ENCODE results near the gene HSPG2.
A peak's percentile ranks its signal among the peaks of the same experiment; 100 is the strongest.

HSPG2 gene

DNA sequence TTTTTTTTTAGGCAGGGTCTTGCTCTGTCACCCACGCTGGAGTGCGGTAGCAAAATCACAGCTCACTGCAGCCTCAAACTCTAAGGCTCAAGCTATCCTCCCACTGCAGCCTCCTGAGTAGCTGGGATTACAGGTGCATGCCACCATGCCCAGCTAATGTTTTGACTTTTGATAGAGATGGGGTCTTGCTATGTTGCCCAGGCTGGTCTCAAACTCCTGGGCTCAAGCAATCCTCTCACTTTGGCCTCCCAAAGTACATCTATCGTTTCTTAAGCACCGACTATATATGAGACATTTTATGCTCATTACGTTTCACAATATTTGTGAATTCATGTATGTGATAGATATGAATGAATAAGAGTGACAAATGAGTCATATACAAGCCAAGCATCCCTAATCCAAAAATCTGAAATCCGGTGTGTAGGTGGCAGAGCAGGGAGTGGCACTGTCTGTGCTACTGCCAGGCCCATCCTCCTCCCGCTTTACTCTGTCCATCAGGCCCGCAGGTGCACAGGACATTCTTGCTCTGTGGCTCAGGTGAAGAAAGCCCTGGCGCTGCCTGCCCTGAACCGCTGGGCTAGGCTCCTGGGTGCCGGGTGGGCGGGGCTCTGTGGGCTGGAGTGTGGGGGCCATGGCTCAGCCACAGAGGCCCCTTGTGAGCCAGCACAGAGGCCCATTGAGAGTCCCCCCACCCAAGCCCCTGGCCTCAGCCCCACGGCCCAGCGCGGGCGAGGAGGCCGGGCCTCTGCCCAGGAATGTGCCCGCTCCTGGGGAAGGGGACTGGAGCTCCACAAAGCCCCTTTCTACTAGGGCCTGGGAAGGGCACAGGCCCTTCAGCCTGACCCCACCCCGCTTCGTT is 45.3 kb downstream of the HSPG2 start:
- intact Hi-C loops (cut with DNase I) = no loop called here
- peak in 4 of 42 donors; percentile 10 to 40 (median 34) for DNase-seq

DNA sequence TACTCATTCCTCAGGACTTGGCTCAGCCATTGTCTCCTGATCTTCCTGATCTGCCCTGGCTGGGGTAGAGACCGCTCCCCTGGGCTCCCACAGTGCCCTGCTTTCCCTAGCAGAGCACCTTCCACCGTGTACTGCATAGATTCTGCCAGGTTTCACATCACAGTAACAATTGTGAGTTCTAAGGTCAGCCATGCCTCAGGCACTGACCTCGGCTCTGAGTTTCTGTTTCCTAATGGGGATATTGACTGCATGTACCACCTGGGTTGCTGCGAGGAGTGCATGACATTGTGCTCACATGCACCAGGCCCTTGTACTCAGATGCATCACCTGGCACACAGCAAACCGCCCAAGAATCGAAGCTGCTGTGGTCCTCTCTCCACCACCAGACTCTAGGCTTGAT is 46.0 kb downstream of the HSPG2 start:
- DNase-seq = no peak
- intact Hi-C loops (cut with DNase I) = no loop called here

DNA sequence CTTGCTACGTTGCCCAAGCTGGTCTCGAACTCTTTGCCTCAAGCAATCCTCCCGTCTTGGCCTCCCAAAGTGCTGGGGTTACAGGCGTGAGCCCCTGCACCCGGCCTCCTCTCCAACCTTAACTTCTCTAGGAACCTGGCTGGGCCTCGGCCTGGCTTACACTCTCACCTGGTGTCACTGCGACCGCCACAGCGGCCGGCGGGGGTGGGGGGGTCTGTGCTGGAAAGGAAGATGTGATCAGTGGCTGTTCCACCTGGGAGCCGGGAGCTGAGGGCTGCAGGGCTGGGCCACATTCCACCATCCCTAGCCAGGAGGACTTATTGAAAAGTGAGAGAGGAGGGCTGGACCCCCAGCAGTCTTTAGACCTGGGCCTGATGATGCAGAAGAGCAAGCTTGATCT is 48.6 kb downstream of the HSPG2 start:
- intact Hi-C loops (cut with DNase I) = no loop called here

DNA sequence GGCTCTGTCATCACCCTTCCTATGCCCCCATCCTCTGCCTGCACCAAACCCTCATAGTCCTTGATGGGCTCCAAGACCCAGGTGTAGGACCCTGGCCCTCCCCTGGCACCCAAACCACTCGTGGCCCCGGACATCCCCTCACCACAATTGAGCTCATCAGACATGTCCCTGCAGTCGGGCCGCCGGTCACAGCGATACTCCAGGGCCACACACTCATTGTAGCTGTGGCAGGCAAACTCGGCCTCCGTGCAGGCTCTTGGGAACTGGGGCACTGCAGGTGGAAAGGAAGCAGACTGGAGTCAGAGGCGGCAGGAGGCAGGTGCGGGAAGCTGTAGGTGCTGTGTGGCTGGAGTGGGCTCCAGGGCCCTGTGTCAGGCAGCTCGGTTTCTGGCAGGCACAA is 49.3 kb downstream of the HSPG2 start:
- no peak for DNase-seq
- intact Hi-C loops (cut with DNase I) = no loop called here

More for the DNA sequence above, 48.6 kb downstream of the HSPG2 start:
- DNase-seq = no peak

DNA sequence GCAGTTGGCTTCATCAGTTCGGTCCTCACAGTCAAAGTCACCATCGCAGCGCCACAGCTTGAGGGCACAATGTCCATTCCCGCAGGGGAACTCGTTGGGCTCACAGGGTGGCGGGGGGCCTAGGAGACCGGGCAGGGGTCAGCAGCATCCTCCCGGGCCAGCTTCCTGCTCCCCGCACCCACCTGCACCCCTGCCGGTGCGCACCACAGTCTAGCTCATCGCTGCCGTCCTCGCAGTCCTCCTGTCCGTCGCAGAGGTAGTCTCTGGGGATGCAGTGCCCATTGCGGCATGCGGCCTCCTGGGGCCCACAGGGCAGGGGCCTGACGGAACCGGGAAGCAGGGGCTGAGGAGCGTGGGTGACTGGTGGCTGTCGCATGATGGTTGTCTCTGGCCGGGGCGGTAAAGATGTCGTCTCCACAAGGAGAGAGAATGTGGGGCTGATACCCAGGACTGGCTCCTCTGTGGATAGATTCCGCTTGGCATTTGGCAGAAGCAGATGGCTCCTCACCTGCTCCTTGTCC is 49.8 kb downstream of the HSPG2 start:
- intact Hi-C loops (cut with DNase I) = no loop called here
- DNase-seq = no peak

DNA sequence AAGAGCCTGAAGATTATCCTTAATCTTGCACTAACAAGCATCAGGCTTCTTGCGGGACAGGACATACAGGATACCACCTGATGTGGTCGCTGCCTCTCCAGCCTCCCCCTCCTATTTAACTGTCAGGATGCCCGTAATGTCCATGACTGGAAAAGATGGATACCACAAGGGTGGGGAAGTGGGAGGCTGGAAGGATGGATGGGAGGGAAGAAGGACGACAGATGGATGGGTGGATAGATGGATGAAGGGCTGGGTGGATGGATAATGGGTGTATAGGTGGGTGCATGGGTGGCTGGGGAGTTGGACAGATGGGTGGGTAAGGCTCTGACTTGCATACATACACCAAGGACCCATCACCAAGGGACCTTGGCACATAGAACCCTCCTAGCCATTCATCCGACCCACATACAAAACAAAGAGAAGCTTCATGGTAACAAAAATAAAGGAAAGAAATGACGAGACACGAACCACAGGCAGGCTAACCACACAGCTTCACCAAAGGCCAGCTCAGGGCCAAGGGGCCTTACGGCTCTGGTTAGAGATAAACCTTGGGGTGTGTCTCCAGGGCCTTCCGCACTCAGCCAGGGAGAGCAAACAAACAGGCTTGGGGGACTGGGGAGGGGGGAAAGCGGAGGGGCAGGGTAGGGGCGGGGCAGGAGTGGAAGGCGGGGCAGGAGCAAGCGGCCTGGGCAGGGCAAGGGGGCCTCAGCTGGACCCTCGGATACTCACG is 50.5 kb downstream of the HSPG2 start:
- no peak for DNase-seq
- intact Hi-C loops (cut with DNase I) = no loop called here

DNA sequence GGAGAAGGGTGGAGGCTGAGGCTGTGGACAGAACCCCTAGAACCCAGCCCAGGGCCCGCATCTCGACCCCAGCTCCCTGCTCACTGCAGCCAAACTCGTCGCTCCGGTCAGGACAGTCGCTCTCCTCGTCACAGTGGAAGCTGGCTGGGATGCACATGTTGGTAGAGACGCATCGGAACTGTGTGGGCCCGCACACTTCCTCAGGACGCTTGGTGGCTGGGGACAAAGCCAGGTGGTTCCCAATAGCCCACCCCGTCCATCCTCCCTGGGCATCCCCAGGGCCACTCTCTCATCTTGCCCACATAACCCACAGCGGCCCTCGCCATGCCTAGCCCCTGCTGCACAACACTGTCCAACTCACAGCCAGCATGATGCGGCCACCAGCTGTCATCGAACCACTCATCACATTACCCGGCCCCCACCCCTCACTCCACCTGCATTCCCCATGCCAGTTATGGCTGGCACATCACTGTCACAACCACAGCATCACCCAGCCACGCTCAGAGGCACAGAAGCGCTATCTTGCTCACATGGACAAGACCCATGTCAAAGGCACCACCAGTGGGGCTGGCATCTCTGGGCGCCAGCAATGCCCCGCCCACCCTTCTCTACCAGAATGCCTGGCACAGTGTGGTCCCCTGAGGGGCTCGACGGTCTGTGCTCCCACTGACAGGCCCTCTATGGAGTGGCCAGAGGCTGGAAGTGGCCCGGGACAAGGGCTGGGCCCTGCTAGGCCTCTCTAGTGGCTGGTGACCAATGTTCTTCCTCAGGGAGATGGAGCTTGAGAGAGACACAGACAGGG is 51.7 kb downstream of the HSPG2 start:
- intact Hi-C loops (cut with DNase I) = no loop called here
- DNase-seq = no peak

DNA sequence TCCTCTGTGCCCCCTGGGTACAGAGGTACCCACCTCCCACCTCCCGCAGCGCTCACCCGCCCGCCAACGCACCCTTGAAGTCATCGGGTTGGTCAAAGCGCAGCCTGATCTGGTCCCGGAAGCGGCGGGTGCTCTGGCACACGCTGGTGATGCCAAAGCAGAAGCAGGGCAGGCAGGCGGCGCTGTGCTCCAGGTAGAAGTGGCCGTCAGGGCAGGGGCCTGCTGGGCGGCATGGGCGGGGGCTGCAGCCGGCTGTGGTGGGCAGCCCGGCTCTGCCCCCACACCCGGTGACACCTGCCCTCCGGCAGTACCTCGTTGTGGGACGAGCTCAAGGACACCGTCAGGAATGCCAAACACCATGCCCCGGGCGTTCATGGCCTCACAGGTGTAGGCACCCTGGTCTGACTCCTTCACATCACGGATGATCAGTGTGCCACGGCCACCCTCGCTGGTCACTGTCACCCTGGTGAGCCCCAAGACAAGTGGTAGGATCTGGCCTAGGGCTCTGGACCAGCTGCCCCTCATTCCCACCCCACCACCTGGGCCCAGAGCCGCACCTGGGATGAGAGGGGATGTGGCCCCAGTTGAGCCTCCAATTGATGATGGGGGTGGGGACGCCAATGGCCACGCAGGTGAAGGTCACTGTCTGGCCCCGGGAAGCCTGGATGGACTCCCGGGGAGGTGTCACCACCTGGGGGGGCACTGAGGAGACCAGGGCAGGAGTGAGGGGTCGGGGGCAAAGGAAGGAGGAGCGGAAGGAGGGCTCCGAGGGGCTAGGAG is 52.5 kb downstream of the HSPG2 start:
- DNase-seq = no peak
- intact Hi-C loops (cut with DNase I) = no loop called here

DNA sequence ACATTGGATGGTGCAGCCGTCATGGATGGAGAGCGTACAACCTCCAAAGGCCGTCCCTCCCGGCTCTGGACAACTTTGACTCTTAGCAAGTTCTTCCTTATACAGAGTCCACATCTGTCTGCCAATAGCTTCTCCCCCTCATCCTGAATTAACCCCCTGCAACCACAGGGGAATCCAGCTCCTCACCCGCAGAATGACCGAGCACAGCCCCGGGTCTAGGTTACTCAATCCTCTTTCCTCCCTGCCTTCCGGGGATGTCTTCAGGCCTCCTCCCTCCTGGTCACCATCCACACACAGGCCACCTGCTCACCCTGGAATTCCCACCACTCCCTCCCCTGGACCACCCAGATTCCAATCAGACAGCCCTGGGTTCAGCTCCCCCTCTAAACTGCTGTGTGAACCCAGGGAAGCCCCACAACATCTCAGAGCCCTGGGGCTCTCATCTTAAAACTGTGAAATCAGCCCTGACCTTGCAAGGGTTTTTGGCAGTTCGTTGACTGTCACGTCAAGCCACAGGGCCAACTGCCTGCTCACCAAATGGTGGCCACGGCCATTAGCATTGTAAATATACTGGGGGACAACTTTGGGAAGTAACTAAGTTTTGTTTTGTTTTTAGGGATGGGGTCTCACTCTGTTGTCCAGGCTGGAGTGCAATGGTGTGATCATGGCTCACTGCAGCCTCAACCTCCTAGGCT is 54.2 kb downstream of the HSPG2 start:
- no peak for DNase-seq
- intact Hi-C loops (cut with DNase I) = no loop called here

DNA sequence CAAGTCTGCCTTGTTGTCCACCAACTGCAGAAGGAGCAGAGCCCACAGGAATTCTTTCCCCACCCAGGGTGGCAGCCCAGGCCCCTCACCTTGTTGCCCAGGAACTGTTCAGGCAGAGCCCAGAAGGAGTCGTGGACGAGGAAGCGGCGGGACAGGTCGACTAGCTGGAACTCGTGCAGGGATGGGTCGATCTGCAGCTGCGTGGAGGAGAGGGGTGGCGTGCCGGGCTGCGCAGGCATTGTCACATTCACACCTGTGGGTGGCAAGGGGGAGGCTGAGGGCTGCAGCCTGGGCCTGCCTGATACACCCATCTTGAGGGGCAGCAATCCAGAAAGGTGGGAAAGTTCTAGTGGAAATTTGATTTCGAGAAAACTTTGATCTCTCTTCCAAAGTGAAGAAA is 55.9 kb downstream of the HSPG2 start:
- intact Hi-C loops (cut with DNase I) = no loop called here
- no peak for DNase-seq

DNA sequence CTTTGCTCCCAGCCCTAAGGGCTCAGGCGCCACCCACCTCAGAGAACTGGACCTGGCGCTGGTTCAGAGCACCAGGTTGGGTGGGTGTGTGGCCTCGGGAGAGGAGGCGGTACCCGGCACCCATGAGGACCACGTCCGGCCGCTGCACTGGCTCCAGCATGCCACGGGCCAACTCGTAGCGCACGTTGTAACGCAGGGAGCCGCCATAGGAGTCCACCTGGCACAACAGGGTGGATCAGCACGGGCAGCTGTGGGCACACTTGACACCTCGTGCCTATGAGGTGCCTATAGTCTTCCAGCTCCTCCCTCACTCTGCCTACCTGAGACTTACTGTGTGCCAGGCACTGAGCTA is 56.5 kb downstream of the HSPG2 start:
- intact Hi-C loops (cut with DNase I) = no loop called here
- DNase-seq = no peak

DNA sequence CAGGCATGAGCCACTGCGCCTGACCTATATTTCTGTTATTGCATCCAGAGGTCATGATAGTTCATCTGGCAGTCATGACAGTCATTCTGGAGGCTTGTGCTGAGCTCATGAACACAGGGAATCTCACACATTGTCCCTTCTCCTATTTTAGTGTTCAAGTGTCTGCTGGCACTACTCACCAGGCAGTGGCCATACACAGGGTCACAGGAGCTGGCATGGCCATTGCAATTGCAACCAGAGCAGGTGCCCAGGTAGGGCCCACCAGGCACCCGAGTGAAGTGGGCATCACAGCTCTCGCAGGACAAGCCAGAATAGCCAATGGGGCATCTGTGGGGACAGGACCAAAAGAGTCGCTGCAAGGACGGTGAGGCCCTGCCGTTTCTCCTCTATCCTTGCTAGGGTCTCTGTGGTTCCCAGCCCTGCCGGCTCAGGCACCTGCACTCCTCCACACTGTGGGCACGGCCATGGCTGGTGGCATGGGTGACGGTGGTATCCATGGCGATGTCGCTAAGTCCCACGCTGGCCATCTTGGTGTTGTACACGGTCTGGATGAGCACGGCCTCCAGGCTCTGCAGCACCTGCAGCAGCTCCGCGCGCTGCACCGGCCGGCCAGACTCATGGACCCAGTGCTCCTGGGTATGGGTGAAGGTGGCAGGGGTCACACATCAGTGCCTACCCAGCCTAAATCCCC is 57.0 kb downstream of the HSPG2 start:
- intact Hi-C loops (cut with DNase I) = no loop called here
- DNase-seq = no peak

DNA sequence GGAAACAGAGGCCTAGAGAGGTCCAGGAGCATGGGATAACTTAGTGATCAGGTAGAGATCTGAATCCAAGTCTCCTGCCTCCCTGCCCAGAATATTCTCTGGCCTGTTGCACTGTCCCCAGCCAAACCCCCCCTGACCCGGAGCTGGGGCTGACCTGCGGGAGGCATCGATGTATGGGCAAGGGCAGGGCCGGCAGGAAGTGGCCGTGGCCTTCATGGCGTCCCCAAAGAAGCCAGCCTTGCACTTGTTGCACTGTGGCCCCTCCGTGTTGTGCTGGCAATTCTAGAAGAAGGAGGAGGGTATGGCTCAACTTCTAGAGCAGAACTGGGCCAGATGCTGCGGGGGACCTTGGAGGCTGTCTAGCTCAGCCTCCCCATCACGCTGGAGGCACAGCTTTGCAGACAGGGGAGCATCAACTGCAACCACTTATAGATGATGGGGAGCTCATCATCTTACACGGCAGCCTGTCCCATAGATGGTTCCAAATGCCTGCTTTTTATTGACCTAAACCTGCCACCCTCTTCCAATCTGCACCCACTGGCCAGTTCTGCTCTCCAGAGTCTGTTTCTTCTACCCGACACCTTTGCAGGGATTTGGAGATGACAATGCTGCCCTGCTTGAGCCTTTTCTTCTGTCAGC is 58.2 kb downstream of the HSPG2 start:
- intact Hi-C loops (cut with DNase I) = no loop called here
- DNase-seq = no peak

DNA sequence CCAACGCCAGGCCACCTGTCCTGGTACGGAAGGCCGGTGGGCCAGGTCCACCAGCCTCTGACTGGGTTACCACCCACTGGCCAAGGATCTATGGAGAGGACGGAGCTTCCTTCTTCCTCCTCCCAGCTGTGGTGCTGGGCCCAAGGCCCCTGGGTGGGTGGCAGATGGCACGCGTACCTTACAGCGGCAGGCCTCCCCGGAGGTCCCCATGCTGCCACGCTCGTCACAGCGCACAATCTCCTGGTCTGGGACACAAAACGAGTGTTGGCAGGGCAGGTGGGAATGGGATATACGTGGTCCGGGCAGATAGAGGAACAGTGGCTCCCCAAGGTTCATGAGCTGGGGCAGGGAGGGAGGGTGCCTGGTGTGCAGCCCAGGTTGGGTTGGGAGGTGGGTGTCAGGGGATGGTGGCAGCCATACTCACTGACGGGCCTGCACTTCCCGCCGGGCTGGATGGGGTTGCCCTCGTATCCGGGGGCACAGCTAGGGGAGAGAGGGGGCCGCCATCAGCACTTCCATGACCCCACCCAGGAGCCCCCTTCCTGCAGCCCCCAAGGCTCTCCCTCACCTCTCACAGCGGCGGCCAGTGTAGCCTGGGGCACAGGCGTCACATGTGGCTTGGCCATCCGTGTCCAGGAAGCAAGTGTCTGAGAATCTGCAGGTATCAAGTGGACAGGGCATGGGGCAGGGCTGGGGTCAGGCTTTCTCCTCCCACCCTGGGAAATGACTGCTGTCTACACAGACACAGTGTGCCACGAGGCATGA is 58.9 kb downstream of the HSPG2 start:
- intact Hi-C loops (cut with DNase I) = no loop called here
- DNase-seq = no peak

DNA sequence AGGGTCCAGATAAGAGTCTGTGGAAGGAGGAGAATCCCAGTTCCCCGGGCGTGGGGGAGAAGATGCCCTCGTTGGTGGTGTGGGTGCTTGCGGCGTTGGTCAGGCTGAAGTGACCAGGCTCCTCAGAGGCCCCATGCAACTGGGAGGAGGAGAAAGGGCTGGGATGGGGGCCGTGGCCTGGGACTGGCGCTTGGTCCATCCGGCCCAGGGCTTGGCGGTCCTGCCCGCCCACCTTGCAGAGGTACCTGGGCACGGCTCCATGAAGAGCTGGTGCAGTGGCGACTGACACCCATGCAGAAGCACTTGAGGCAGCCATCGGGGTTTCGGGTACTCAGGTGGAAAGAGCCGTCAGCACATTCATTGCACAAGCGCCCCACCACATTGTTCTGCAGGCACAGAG is 60.8 kb downstream of the HSPG2 start:
- intact Hi-C loops (cut with DNase I) = no loop called here
- no peak for DNase-seq

DNA sequence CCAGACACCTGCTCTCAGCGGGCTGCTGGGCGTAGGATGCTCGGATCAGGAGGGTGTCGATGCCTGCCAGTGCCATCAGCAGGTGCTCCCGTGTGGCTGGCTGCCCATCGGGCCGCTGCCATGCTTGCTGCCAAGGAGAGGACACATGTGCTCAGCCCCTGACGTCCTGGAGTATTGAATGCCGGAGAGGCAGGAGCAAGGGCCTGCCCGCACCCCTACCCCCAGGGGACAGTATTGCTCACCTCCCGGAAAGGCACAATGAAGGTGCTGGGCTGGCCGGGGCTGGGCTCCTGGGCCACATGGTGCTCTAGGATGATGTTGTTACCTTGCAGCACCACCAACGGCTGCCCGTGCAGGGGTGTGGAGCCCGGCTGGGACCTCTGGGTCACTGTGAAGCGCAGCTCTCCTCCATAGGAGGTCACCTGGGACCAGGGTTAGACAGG is 61.5 kb downstream of the HSPG2 start:
- intact Hi-C loops (cut with DNase I) = no loop called here
- no peak for DNase-seq

Data from head of caudate nucleus (tissue), 42 donors.